Esophagus squamous epithelium (tissue), 4 donors: Measurements from ENCODE around the gene PTPRM.

ENCODE experiments used
- POLR2A ChIP-seq, 4 donors: fragments of 450-650 bp; IDR thresholded peaks; one replicate each; pipeline ENCODE4 v1.6.1; 2017; ENCODE audit warnings: antibody characterized with exemption in 4 of 4, mild to moderate bottlenecking in 4 of 4, moderate library complexity in 3 of 4
- TF ChIP-seq, protein P1 (sequence below), 6 experiments: fragments of 450-650 bp in 4 of 6; fragments of 200-600 bp in 2 of 6; sonication (generic) in 2 of 6; IDR thresholded peaks; one replicate each; pipeline ENCODE4 v1.5.1; 2016 to 2019; ENCODE audit warnings: antibody characterized with exemption in 6 of 6, mild to moderate bottlenecking in 4 of 6, moderate library complexity in 4 of 6

DNA sequence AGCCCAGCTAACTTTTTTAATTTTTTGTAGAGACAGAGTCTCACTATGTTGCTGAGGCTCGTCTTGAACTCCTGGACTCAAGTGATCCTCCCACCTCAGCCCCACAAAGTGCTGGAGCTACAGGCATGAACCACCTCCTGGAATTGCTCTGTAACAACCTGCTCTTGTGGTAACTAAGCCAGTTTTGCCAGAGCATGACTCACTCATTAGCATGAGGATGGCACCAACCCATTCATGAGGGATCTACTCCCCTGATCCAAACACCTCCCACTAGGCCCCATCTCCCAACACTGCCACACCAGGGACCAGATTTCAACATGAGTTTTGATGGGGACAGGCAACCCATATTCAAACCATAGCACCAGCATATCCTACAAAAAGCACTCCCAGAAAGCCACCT lies 693.2 kb downstream of the PTPRM start:
- TF ChIP-seq, protein P1, sequence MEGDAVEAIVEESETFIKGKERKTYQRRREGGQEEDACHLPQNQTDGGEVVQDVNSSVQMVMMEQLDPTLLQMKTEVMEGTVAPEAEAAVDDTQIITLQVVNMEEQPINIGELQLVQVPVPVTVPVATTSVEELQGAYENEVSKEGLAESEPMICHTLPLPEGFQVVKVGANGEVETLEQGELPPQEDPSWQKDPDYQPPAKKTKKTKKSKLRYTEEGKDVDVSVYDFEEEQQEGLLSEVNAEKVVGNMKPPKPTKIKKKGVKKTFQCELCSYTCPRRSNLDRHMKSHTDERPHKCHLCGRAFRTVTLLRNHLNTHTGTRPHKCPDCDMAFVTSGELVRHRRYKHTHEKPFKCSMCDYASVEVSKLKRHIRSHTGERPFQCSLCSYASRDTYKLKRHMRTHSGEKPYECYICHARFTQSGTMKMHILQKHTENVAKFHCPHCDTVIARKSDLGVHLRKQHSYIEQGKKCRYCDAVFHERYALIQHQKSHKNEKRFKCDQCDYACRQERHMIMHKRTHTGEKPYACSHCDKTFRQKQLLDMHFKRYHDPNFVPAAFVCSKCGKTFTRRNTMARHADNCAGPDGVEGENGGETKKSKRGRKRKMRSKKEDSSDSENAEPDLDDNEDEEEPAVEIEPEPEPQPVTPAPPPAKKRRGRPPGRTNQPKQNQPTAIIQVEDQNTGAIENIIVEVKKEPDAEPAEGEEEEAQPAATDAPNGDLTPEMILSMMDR (IDR thresholded peaks at IDR 0.05): no peak
- no peak for TF ChIP-seq POLR2A (IDR thresholded peaks at IDR 0.05)
